ENCODE data around the gene PITHD1. TPM values are rescaled to one million over a fixed set of nuclear protein-coding genes. Genes with fewer than 3 reads are reported as not detected.
A peak's percentile ranks its signal among the peaks of the same experiment; 100 is the strongest.

PITHD1 gene
- total and polyA plus RNA-seq, 10 of the 15 experiments (the other 5 are each of a cell fraction or from before 2014, with no cell fraction given) = 23.7 to 82.2 (median 67.0) TPM

DNA sequence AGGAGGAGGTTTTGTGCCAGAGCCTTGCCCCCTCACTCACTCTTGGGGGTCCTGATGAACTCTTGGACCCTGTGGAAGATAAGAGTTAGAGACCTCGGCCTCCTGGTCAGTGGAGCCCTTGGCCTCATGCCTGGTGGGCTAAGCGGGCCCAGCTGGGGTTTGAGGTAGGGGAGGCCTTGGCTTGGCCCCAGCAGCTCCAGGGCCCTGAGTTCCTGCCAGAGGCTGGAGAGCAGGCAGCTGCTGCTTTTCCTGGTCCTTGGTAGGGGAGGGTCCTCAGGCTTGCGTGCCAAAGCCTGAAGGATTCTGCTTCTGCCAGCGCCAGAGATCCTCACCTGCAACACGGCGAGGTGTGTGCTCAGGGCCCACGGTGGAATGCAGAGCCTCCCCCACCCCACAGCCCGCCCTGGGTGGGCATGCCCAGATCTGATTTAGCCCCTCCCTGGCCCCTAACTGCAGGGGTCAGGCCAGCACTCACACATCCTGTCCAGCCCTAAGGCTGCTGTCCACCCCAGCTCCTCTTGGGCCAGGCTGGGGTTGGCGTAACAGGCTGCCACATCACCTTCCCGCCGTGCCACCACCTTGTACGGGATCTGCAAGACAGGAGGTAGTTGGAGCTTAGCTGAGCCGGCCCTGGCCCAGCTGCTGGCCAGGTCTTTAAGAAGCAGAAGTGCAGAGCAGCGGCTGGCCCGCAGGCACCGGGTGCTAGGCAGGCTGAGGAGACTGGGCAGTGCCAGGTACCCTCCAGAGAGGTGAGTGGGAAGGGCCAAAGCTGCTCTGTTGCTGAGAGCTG, 17.7 kb downstream of the PITHD1 start:
- Histone ChIP-seq H3K4me2 (ENCODE audit: control insufficient read depth, insufficient read depth) (no peak overlapping the region), H3K4me1 (ENCODE audit: control insufficient read depth, insufficient read depth, low read length) (peaks cover 12% of the 10 kb centered on the region), H3K27ac (ENCODE audit: control insufficient read depth, insufficient read depth) (no peak overlapping the region), H3K27me3 (replicated peaks in 1 of 2; ENCODE audit: control insufficient read depth in 2 of 2, insufficient read depth in 2 of 2, low read length in 1 of 2) (no peaks in the 10 kb centered on the region), H3K79me2 (ENCODE audit: control insufficient read depth, insufficient read depth, low read length) (peaks cover 32% of the 10 kb centered on the region), H3K9ac (ENCODE audit: control insufficient read depth, insufficient read depth, low read length) (no peak overlapping the region), H4K20me1 (ENCODE audit: control insufficient read depth, insufficient read depth) (no peaks in the 10 kb centered on the region), H3K4me3 (no peak overlapping the region), H3K36me3 (ENCODE audit: control insufficient read depth in 2 of 2, insufficient read depth in 2 of 2, low read length in 1 of 2) (peaks cover 4 to 16% of the 10 kb centered on the region in 2 experiments; a peak in 3 of 4 replicates), H3K9me3 (replicated peaks; ENCODE audit: control insufficient read depth, insufficient read depth, low read length) (no peaks in the 10 kb centered on the region), H2AFZ (ENCODE audit: control insufficient read depth, low read depth, low read length) (no peak overlapping the region)
- FAIRE-seq (no peak), DNase-seq (ENCODE audit: low read depth, low spot score) (no peak), ATAC-seq (no peak)
- 97% methylated on average over 15 of the region's 16 CpGs for WGBS (ENCODE audit: insufficient coverage, insufficient replicate concordance, low lambda C conversion rate, missing lambda C conversion rate)
- TF ChIP-seq POLR2AphosphoS5 (IDR thresholded peaks at IDR 0.05; ENCODE audit: low read length) = 0 out of 2 replicates have a peak, but pooled peaks have one; percentile 9
- TF ChIP-seq ETV6 (conservative IDR thresholded peaks at IDR 0.05 in 1 of 2, IDR thresholded peaks at IDR 0.05 in 1 of 2; ENCODE audit: borderline replicate concordance in 1 of 2, low read depth in 1 of 2) = no peak
- no peak for TF ChIP-seq YBX1 (IDR thresholded peaks at IDR 0.05)
- no peak for TF ChIP-seq CEBPB (IDR thresholded peaks at IDR 0.05; ENCODE audit: borderline replicate concordance in 1 of 2, low read depth in 2 of 2, low read length in 2 of 2)
- no peak for TF ChIP-seq MEF2B (IDR thresholded peaks at IDR 0.05; ENCODE audit: partially characterized antibody, poor library complexity, severe bottlenecking)
- SMC1A ChIA-PET (ENCODE audit: uncharacterized antibody, unreplicated experiment) = no interaction called here
- POLR2A ChIA-PET = no interaction called here
- in situ Hi-C loops (cut with MboI) = loop anchor here (25.0 kb wide), 1 partner anchor 1441 kb away; the partner anchor contains the start of genes RSRP1 and SYF2
- BruUV-seq (replicated peaks) = no TSS peak
- CTCF ChIA-PET = no interaction called here
- intact Hi-C loops (cut with micrococcal nuclease; ENCODE audit: unreplicated experiment) = no loop called here
- RAD21 ChIA-PET (ENCODE audit: unreplicated experiment) = no interaction called here

All from GM12878 (cell line).